Kidney (tissue), 14 donors: Measurements from ENCODE around the gene LMAN2L. TPM values are rescaled to one million over a fixed set of nuclear protein-coding genes. Genes with fewer than 3 reads are reported as not detected.

Experiments
- DNase-seq, 5 donors: peaks; one replicate each; pipeline ENCODE4 v3.0.0-alpha.2; 2013 to 2020
- FAIRE-seq: peaks from 2 replicates; lab custom pipeline; 2012; peaks lifted over from hg19 to GRCh38; lab: Jason Lieb, UNC
- H3K27ac ChIP-seq, 2 donors: one replicate each; pipeline ENCODE4 v1.7.0; 2013; ENCODE audit warnings: low read depth in 2 of 2, low read length in 2 of 2, inconsistent platforms in 1 of 2
- H3K27me3 ChIP-seq: one replicate; pipeline ENCODE4 v1.7.1; 2013; ENCODE audit warnings: low read length, inconsistent platforms; ENCODE audit not compliant: control insufficient read depth, insufficient read depth
- H3K36me3 ChIP-seq, 3 donors: one replicate each; pipeline versions ENCODE4 v1.7.0 to v1.7.1; 2013; ENCODE audit warnings: low read length in 3 of 3, control low read depth in 1 of 3, inconsistent platforms in 1 of 3; ENCODE audit not compliant: insufficient read depth in 3 of 3, control insufficient read depth in 2 of 3
- H3K4me1 ChIP-seq, 3 donors: one replicate each; pipeline versions ENCODE4 v1.7.0 to v1.7.1; 2013; ENCODE audit warnings: low read length in 3 of 3, inconsistent platforms in 1 of 3, low read depth in 1 of 3; ENCODE audit not compliant: control insufficient read depth in 2 of 3, insufficient read depth in 2 of 3
- H3K4me3 ChIP-seq, 3 donors: one replicate each; pipeline versions ENCODE4 v1.7.0 to v1.8.1; 2013; ENCODE audit warnings: low read length in 3 of 3, control low read depth in 1 of 3, inconsistent platforms in 1 of 3
- H3K9ac ChIP-seq, 3 donors: one replicate each; pipeline versions ENCODE4 v1.7.0 to v1.7.1; 2013; ENCODE audit warnings: low read length in 3 of 3, control low read depth in 1 of 3, inconsistent platforms in 1 of 3
- H3K9me3 ChIP-seq, 3 donors: one replicate each; pipeline versions ENCODE4 v1.7.0 to v1.7.1; 2013; ENCODE audit warnings: low read length in 3 of 3, control low read depth in 1 of 3, inconsistent platforms in 1 of 3; ENCODE audit not compliant: control insufficient read depth in 2 of 3, insufficient read depth in 1 of 3
- CTCF ChIP-seq: IDR thresholded peaks from 3 replicates; pipeline ENCODE4 v1.5.1; 2012; ENCODE audit warnings: mild to moderate bottlenecking, moderate library complexity, borderline replicate concordance; ENCODE audit not compliant: insufficient read depth; ENCODE audit errors: extremely low read depth
- intact Hi-C: fragments of 100-400 bp; cut with DNase I; formaldehyde crosslinking; loops from one replicate; pipeline ENCODE4 v1.11.1; 2022
- polyA plus RNA-seq: library from polyadenylated mRNA; stranded (reverse); fragments of 350-450 nt; fragmentation: Illumina TruSeq; extraction: RNeasy Lipid Tissue Mini Kit (QIAGEN cat#74804); gene quantifications from one replicate; pipeline ENCODE4 v1.2.3, GENCODE V29; 2014; ENCODE audit warnings: low read depth, low replicate concordance; ENCODE audit not compliant: insufficient read depth
- total RNA-seq: library from RNA; stranded (reverse); fragmentation: NEBNext Ultra II Directional; extraction: Animal tissue kit (Norgen Biotek cat#: 25700); gene quantifications from one replicate; pipeline ENCODE4 v1.2.1, GENCODE V29; 2021
- donor health status: control.
- donor health status: control.
- donor health status: control.
- donor health status: control.
- donor health status: control.
- donor health status: DM: yes; HTN: yes; CAD: no.
- donor health status: Normal renal cell carcinoma (clear cell type).

LMAN2L gene
- total and polyA plus RNA-seq, 2 donors from 2014 or later = 23.0 to 25.3 TPM

- no peak for FAIRE-seq
- no peaks in the 10 kb centered on the region for H3K9me3 ChIP-seq
- no peak for TF ChIP-seq CTCF
- no peak for DNase-seq
- intact Hi-C loops = no loop called here
- no peak overlapping the region for H3K4me3 ChIP-seq
- H3K36me3 ChIP-seq = peaks cover 6 to 40% (median 30%) of the 10 kb centered on the region in 3 donors
- H3K9ac ChIP-seq = no peak overlapping the region
- H3K27me3 ChIP-seq = no peaks in the 10 kb centered on the region
- no peaks in the 10 kb centered on the region for H3K4me1 ChIP-seq
- H3K27ac ChIP-seq = no peak overlapping the region
Measured at GRCh38 chr2:96730212-96730611, 9.7 kb downstream of the LMAN2L start.

GRCh38 chr2:96729748-96730147, 10.1 kb downstream of the LMAN2L start:
- Histone ChIP-seq H3K9ac (no peak overlapping the region), H3K4me1 (no peaks in the 10 kb centered on the region), H3K9me3 (no peaks in the 10 kb centered on the region), H3K36me3 (peaks cover 6 to 40% (median 30%) of the 10 kb centered on the region in 3 donors), H3K27me3 (no peaks in the 10 kb centered on the region), H3K27ac (no peak overlapping the region), H3K4me3 (no peak overlapping the region)
- intact Hi-C loops = no loop called here
- FAIRE-seq = no peak
- no peak for DNase-seq
- TF ChIP-seq CTCF = no peak

- Histone ChIP-seq H3K9ac (no peak overlapping the region), H3K27ac (no peak overlapping the region), H3K27me3 (no peaks in the 10 kb centered on the region), H3K9me3 (no peaks in the 10 kb centered on the region), H3K36me3 (peaks cover 5 to 26% (median 16%) of the 10 kb centered on the region in 3 donors), H3K4me1 (no peaks in the 10 kb centered on the region), H3K4me3 (no peak overlapping the region)
- FAIRE-seq = no peak
- no peak for TF ChIP-seq CTCF
- intact Hi-C loops = no loop called here
- no peak for DNase-seq
Measured at GRCh38 chr2:96727431-96727830, 12.4 kb downstream of the LMAN2L start.

GRCh38 chr2:96726131-96726530, 13.7 kb downstream of the LMAN2L start:
- FAIRE-seq (no peak), DNase-seq (no peak)
- peaks cover 5 to 23% (median 12%) of the 10 kb centered on the region in 3 donors for H3K36me3 ChIP-seq
- H3K9me3 ChIP-seq = no peaks in the 10 kb centered on the region
- H3K9ac ChIP-seq = no peak overlapping the region
- H3K4me3 ChIP-seq = no peak overlapping the region
- H3K27ac ChIP-seq = no peak overlapping the region
- no peak for TF ChIP-seq CTCF
- no peaks in the 10 kb centered on the region for H3K4me1 ChIP-seq
- no peaks in the 10 kb centered on the region for H3K27me3 ChIP-seq
- intact Hi-C loops = no loop called here
